HG02759 (cell line): Measurements from ENCODE around the gene CPNE4.

Experiments used
- ATAC-seq: cut with Tn5 transposase; IDR thresholded peaks from one replicate; pipeline ENCODE4 v1.9.1; 2021; ENCODE audit warnings: mild to moderate bottlenecking, moderate library complexity; ENCODE audit not compliant: unreplicated experiment

CPNE4 gene

GRCh38 chr3:131804565-131805133 is 230.2 kb downstream of the CPNE4 start:
- no peak for ATAC-seq

GRCh38 chr3:131803113-131803512 is 231.7 kb downstream of the CPNE4 start:
- no peak for ATAC-seq

- no peak for ATAC-seq
Observed at GRCh38 chr3:131802029-131802428, 232.8 kb downstream of the CPNE4 start.

GRCh38 chr3:131801566-131801965 is 233.2 kb downstream of the CPNE4 start:
- ATAC-seq, result no peak

- no peak for ATAC-seq
Observed at GRCh38 chr3:131797776-131798175, 237.0 kb downstream of the CPNE4 start.

- peak; percentile 58 for ATAC-seq
Observed at GRCh38 chr3:131796558-131797198, 238.1 kb downstream of the CPNE4 start.

- no peak for ATAC-seq
Observed at GRCh38 chr3:131796111-131796510, 238.7 kb downstream of the CPNE4 start.

- ATAC-seq, result peak; percentile 62
Observed at GRCh38 chr3:131795390-131796090, 239.3 kb downstream of the CPNE4 start.

- ATAC-seq, result peak; percentile 66
Observed at GRCh38 chr3:131794766-131795388, 239.9 kb downstream of the CPNE4 start.

- ATAC-seq, result no peak
Observed at GRCh38 chr3:131793870-131794269, 240.9 kb downstream of the CPNE4 start.

GRCh38 chr3:131789188-131789587 is 245.6 kb downstream of the CPNE4 start:
- ATAC-seq, result no peak

GRCh38 chr3:131786386-131786785 is 248.4 kb downstream of the CPNE4 start:
- ATAC-seq, result no peak

- ATAC-seq, result no peak
Observed at GRCh38 chr3:131782751-131783150, 252.1 kb downstream of the CPNE4 start.

GRCh38 chr3:131778526-131778925 is 256.3 kb downstream of the CPNE4 start:
- ATAC-seq, result no peak

- no peak for ATAC-seq
Observed at GRCh38 chr3:131775650-131776049, 259.2 kb downstream of the CPNE4 start.

GRCh38 chr3:131772269-131773026 is 262.4 kb downstream of the CPNE4 start:
- no peak for ATAC-seq

GRCh38 chr3:131762981-131763564 is 271.7 kb downstream of the CPNE4 start:
- ATAC-seq, result no peak

- no peak for ATAC-seq
Observed at GRCh38 chr3:131756405-131756804, 278.4 kb downstream of the CPNE4 start.

GRCh38 chr3:131755380-131755779 is 279.4 kb downstream of the CPNE4 start:
- ATAC-seq, result no peak

GRCh38 chr3:131750256-131750655 is 284.6 kb downstream of the CPNE4 start:
- ATAC-seq, result no peak

- ATAC-seq, result no peak
Observed at GRCh38 chr3:131749826-131750225, 285.0 kb downstream of the CPNE4 start.
